ENCODE data around the gene CNNM1.

DNA sequence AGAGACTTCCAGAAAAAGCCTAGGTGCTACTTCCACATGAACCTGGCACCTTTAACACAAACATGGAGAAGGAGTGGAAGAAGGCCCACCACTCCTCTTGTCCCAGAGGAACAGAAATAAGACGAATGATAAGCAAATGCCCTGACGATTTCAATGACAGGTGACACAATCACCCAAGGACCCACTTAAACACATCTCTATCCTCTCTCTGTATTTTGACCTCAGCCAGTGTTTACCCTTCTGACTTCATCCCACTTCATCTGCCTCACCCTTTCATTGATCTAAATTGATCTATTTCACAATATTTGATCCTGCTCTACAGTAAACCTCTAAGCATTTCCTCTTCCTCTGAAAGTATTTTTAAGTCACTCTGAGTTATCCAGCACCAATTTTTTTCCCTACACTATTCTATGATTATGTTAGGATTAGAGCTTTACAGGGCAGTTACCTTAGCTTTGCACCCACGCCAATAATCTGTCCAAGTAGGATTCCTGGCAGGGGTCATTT lies 92.1 kb downstream of the CNNM1 start:
- TF ChIP-seq, protein P1, sequence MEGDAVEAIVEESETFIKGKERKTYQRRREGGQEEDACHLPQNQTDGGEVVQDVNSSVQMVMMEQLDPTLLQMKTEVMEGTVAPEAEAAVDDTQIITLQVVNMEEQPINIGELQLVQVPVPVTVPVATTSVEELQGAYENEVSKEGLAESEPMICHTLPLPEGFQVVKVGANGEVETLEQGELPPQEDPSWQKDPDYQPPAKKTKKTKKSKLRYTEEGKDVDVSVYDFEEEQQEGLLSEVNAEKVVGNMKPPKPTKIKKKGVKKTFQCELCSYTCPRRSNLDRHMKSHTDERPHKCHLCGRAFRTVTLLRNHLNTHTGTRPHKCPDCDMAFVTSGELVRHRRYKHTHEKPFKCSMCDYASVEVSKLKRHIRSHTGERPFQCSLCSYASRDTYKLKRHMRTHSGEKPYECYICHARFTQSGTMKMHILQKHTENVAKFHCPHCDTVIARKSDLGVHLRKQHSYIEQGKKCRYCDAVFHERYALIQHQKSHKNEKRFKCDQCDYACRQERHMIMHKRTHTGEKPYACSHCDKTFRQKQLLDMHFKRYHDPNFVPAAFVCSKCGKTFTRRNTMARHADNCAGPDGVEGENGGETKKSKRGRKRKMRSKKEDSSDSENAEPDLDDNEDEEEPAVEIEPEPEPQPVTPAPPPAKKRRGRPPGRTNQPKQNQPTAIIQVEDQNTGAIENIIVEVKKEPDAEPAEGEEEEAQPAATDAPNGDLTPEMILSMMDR (IDR thresholded peaks at IDR 0.05) = no peak
- TF ChIP-seq KDM1A (IDR thresholded peaks at IDR 0.05; ENCODE audit: low read depth) (no peak), RAD21 (conservative IDR thresholded peaks at IDR 0.05 in 1 of 2, IDR thresholded peaks at IDR 0.05 in 1 of 2) (no peak), EP300 (IDR thresholded peaks at IDR 0.05) (no peak), POLR2A (IDR thresholded peaks at IDR 0.05; ENCODE audit: low read length) (no peak), JUN (IDR thresholded peaks at IDR 0.05) (no peak)
- TF ChIP-seq, protein P2, sequence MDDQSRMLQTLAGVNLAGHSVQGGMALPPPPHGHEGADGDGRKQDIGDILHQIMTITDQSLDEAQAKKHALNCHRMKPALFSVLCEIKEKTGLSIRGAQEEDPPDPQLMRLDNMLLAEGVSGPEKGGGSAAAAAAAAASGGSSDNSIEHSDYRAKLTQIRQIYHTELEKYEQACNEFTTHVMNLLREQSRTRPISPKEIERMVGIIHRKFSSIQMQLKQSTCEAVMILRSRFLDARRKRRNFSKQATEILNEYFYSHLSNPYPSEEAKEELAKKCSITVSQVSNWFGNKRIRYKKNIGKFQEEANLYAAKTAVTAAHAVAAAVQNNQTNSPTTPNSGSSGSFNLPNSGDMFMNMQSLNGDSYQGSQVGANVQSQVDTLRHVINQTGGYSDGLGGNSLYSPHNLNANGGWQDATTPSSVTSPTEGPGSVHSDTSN (IDR thresholded peaks at IDR 0.05) = no peak

All from A549 (cell line).